ENCODE results near the gene ANGEL1. TPM values are rescaled to one million over a fixed set of nuclear protein-coding genes. Genes with fewer than 3 reads are reported as not detected.

ANGEL1 gene
- total and polyA plus RNA-seq, 9 of the 15 experiments (the other 6 are each of a cell fraction or from before 2014, with no cell fraction given): 2.1 to 22.2 (median 7.3) TPM

DNA sequence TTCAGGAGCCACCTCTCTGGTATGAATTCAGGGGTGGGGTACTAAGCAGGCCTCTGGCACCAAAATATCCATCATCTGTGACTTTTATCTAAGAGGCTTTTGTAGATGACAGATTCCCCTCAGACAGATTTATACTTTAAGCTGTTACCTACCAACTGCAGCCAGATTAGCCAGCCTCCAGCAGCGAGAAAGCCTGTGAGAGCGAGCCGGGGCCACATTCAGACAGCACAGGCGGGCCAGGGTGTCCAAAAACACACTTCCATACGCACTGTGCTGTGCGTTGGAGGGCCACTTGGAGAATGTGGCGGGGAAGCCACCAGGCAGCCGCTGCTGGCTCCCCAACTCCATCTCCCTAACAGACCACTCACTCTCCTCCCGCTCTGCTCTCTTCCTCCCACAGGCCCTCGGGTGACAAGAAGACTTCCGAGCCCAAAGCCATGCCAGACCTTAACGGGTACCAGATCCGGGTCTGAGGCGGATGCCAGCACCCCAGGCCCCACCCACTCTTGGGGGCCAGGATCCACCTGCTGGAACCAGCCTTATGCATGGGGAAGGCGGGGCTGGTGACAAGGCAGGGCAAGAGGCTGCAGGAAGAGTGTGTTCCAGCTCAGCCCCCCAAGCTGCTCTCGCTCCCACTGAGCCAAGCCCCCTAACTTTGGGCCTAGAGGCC, 34.0 kb downstream of the ANGEL1 start:
- H3K9ac ChIP-seq (ENCODE audit: insufficient read depth in 1 of 2, low read depth in 2 of 2, low read length in 2 of 2): no peak overlapping the region; a peak in 1 of 4 replicates
- peaks cover 5% of the 10 kb centered on the region; the same call in 2 of the 3 replicates for H3K36me3 ChIP-seq (ENCODE audit: control insufficient read depth, insufficient read depth, low read length)
- ATAC-seq: no peak
- DNase-seq (ENCODE audit: extremely low read depth in 1 of 4, low spot score in 3 of 4): no peak
- in situ Hi-C loops (cut with MboI) (no loop called here), intact Hi-C loops (cut with micrococcal nuclease) (no loop called here)
- no peak overlapping the region for H3K4me2 ChIP-seq (ENCODE audit: insufficient read depth, low read length)
- no peak overlapping the region for H3K27ac ChIP-seq (ENCODE audit: extremely low read depth, low read depth, low read length)
- H3K4me1 ChIP-seq (replicated peaks in 1 of 2; ENCODE audit: control insufficient read depth in 2 of 2, insufficient read depth in 2 of 2, low read length in 2 of 2): peaks cover 24 to 42% of the 10 kb centered on the region in 2 experiments
- ChIA-PET POLR2A (no interaction called here), CTCF (ENCODE audit: low intra/inter-chr PET ratio) (no interaction called here)
- no peaks in the 10 kb centered on the region for H3K27me3 ChIP-seq (ENCODE audit: control insufficient read depth in 2 of 2, insufficient read depth in 2 of 2, low read length in 2 of 2)
- H4K20me1 ChIP-seq (replicated peaks; ENCODE audit: control insufficient read depth, insufficient read depth, low read length): no peaks in the 10 kb centered on the region
- no peaks in the 10 kb centered on the region for H3K79me2 ChIP-seq (ENCODE audit: control insufficient read depth, insufficient read depth, low read length)
- H3K4me3 ChIP-seq: no peak overlapping the region
- H2AFZ ChIP-seq (ENCODE audit: low read depth, low read length): no peak overlapping the region
- peaks cover 4% of the 10 kb centered on the region for H3K9me1 ChIP-seq (ENCODE audit: control insufficient read depth, insufficient read depth, low read length)
- BruUV-seq (replicated peaks): no TSS peak
- no peaks in the 10 kb centered on the region for H3K9me3 ChIP-seq (replicated peaks; ENCODE audit: control insufficient read depth, insufficient read depth, low read depth, low read length)
- FAIRE-seq: no peak
- WGBS (ENCODE audit: insufficient coverage, low coverage, missing lambda C conversion rate): 67% methylated on average over 9 of the region's 16 CpGs
- TF ChIP-seq POLR2G (IDR thresholded peaks at IDR 0.05; ENCODE audit: low read depth, low read length) (no peak), SRSF3 (IDR thresholded peaks at IDR 0.05; ENCODE audit: insufficient read depth, low read length) (no peak), NFYB (IDR thresholded peaks at IDR 0.05; ENCODE audit: extremely low read depth, insufficient read length) (no peak), ZZZ3 (IDR thresholded peaks at IDR 0.05) (no peak), STAT5A (IDR thresholded peaks at IDR 0.05; ENCODE audit: borderline replicate concordance, low read length) (no peak), ZNF347 (CRISPR knock-in tag; IDR thresholded peaks at IDR 0.05; ENCODE audit: low read depth) (no peak), ZBTB7A (IDR thresholded peaks at IDR 0.05; ENCODE audit: borderline replicate concordance, control insufficient read depth, low read depth, low read length) (no peak), PHB2 (IDR thresholded peaks at IDR 0.05; ENCODE audit: low read depth) (no peak), ZNF785 (CRISPR knock-in tag; IDR thresholded peaks at IDR 0.05) (no peak), SRSF7 (optimal IDR thresholded peaks at IDR 0.05; ENCODE audit: low read depth, low read length) (no peak), ZNF239 (CRISPR knock-in tag; IDR thresholded peaks at IDR 0.05) (no peak), EP400 (IDR thresholded peaks at IDR 0.05) (no peak), ZNF253 (CRISPR knock-in tag; conservative IDR thresholded peaks at IDR 0.05) (no peak)
- TF ChIP-seq, protein P1, sequence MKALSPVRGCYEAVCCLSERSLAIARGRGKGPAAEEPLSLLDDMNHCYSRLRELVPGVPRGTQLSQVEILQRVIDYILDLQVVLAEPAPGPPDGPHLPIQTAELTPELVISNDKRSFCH (CRISPR knock-in tag; IDR thresholded peaks at IDR 0.05): no peak
- TF ChIP-seq, protein P1 (tag; IDR thresholded peaks at IDR 0.05): no peak
- TF ChIP-seq, protein P2, sequence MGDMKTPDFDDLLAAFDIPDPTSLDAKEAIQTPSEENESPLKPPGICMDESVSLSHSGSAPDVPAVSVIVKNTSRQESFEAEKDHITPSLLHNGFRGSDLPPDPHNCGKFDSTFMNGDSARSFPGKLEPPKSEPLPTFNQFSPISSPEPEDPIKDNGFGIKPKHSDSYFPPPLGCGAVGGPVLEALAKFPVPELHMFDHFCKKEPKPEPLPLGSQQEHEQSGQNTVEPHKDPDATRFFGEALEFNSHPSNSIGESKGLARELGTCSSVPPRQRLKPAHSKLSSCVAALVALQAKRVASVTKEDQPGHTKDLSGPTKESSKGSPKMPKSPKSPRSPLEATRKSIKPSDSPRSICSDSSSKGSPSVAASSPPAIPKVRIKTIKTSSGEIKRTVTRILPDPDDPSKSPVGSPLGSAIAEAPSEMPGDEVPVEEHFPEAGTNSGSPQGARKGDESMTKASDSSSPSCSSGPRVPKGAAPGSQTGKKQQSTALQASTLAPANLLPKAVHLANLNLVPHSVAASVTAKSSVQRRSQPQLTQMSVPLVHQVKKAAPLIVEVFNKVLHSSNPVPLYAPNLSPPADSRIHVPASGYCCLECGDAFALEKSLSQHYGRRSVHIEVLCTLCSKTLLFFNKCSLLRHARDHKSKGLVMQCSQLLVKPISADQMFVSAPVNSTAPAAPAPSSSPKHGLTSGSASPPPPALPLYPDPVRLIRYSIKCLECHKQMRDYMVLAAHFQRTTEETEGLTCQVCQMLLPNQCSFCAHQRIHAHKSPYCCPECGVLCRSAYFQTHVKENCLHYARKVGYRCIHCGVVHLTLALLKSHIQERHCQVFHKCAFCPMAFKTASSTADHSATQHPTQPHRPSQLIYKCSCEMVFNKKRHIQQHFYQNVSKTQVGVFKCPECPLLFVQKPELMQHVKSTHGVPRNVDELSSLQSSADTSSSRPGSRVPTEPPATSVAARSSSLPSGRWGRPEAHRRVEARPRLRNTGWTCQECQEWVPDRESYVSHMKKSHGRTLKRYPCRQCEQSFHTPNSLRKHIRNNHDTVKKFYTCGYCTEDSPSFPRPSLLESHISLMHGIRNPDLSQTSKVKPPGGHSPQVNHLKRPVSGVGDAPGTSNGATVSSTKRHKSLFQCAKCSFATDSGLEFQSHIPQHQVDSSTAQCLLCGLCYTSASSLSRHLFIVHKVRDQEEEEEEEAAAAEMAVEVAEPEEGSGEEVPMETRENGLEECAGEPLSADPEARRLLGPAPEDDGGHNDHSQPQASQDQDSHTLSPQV (IDR thresholded peaks at IDR 0.05): no peak
- TF ChIP-seq, protein P3, sequence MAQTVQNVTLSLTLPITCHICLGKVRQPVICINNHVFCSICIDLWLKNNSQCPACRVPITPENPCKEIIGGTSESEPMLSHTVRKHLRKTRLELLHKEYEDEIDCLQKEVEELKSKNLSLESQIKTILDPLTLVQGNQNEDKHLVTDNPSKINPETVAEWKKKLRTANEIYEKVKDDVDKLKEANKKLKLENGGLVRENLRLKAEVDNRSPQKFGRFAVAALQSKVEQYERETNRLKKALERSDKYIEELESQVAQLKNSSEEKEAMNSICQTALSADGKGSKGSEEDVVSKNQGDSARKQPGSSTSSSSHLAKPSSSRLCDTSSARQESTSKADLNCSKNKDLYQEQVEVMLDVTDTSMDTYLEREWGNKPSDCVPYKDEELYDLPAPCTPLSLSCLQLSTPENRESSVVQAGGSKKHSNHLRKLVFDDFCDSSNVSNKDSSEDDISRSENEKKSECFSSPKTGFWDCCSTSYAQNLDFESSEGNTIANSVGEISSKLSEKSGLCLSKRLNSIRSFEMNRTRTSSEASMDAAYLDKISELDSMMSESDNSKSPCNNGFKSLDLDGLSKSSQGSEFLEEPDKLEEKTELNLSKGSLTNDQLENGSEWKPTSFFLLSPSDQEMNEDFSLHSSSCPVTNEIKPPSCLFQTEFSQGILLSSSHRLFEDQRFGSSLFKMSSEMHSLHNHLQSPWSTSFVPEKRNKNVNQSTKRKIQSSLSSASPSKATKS (CRISPR knock-in tag; IDR thresholded peaks at IDR 0.05): no peak

All from K562 (cell line).